ENCODE results near the gene ZBTB17. TPM values are rescaled to one million over a fixed set of nuclear protein-coding genes. Genes with fewer than 3 reads are reported as not detected.

ZBTB17 gene
- total RNA-seq, 1 donor from 2014 or later: 38.5 TPM

- peak in 1 of 2 donors; percentile 80 for DNase-seq (ENCODE audit: extremely low spot score in 2 of 2)
- TF ChIP-seq POLR2AphosphoS5 (IDR thresholded peaks at IDR 0.05; ENCODE audit: insufficient read depth in 1 of 2, low read depth in 1 of 2) (no peak), CTCF (IDR thresholded peaks at IDR 0.05) (no peak), POLR2A (IDR thresholded peaks at IDR 0.05) (no peak)
- Histone ChIP-seq H3K4me1 (peaks cover under 1% of the 10 kb centered on the region), H3K4me3 (no peak overlapping the region), H3K27me3 (no peaks in the 10 kb centered on the region), H3K27ac (no peak overlapping the region), H3K9me3 (no peaks in the 10 kb centered on the region), H3K36me3 (peaks cover 0 to 81% of the 10 kb centered on the region in 2 donors)
- intact Hi-C loops (cut with DNase I): no loop called here
Measured at GRCh38 chr1:15942661-15943327, 33.1 kb downstream of the ZBTB17 start.

GRCh38 chr1:15941899-15942660 is 33.8 kb downstream of the ZBTB17 start:
- TF ChIP-seq POLR2A (IDR thresholded peaks at IDR 0.05) (no peak), CTCF (IDR thresholded peaks at IDR 0.05) (no peak), POLR2AphosphoS5 (IDR thresholded peaks at IDR 0.05; ENCODE audit: insufficient read depth in 1 of 2, low read depth in 1 of 2) (no peak)
- Histone ChIP-seq H3K9me3 (no peaks in the 10 kb centered on the region), H3K27me3 (no peaks in the 10 kb centered on the region), H3K36me3 (peaks cover 0 to 82% of the 10 kb centered on the region in 2 donors), H3K4me3 (no peak overlapping the region), H3K4me1 (no peaks in the 10 kb centered on the region), H3K27ac (no peak overlapping the region)
- peak in 1 of 2 donors; percentile 83 for DNase-seq (ENCODE audit: extremely low spot score in 2 of 2)
- intact Hi-C loops (cut with DNase I): no loop called here

- Histone ChIP-seq H3K9me3 (no peaks in the 10 kb centered on the region), H3K27ac (no peak overlapping the region), H3K4me3 (no peak overlapping the region), H3K27me3 (no peaks in the 10 kb centered on the region), H3K4me1 (no peaks in the 10 kb centered on the region), H3K36me3 (peaks cover 0 to 79% of the 10 kb centered on the region in 2 donors)
- TF ChIP-seq POLR2A (IDR thresholded peaks at IDR 0.05): no peak
- no peak for TF ChIP-seq POLR2AphosphoS5 (IDR thresholded peaks at IDR 0.05; ENCODE audit: insufficient read depth in 1 of 2, low read depth in 1 of 2)
- TF ChIP-seq CTCF (IDR thresholded peaks at IDR 0.05): no peak
- intact Hi-C loops (cut with DNase I): no loop called here
- DNase-seq (ENCODE audit: extremely low spot score in 2 of 2): peak in 1 of 2 donors; percentile 82
Measured at GRCh38 chr1:15941044-15941840, 34.7 kb downstream of the ZBTB17 start.

GRCh38 chr1:15940110-15941043 is 35.5 kb downstream of the ZBTB17 start:
- peak in 1 of 2 donors; percentile 16 for DNase-seq (ENCODE audit: extremely low spot score in 2 of 2)
- Histone ChIP-seq H3K36me3 (peaks cover 0 to 76% of the 10 kb centered on the region in 2 donors), H3K9me3 (no peaks in the 10 kb centered on the region), H3K27ac (no peak overlapping the region), H3K4me3 (no peak overlapping the region), H3K4me1 (no peaks in the 10 kb centered on the region), H3K27me3 (no peaks in the 10 kb centered on the region)
- TF ChIP-seq POLR2AphosphoS5 (IDR thresholded peaks at IDR 0.05; ENCODE audit: insufficient read depth in 1 of 2, low read depth in 1 of 2) (no peak), POLR2A (IDR thresholded peaks at IDR 0.05) (no peak)
- intact Hi-C loops (cut with DNase I): no loop called here
